ENCODE results near the gene ZNF799. TPM values are rescaled to one million over a fixed set of nuclear protein-coding genes. Genes with fewer than 3 reads are reported as not detected.

The ZNF799 gene
- total RNA-seq, 1 donor = 3.5 TPM

DNA sequence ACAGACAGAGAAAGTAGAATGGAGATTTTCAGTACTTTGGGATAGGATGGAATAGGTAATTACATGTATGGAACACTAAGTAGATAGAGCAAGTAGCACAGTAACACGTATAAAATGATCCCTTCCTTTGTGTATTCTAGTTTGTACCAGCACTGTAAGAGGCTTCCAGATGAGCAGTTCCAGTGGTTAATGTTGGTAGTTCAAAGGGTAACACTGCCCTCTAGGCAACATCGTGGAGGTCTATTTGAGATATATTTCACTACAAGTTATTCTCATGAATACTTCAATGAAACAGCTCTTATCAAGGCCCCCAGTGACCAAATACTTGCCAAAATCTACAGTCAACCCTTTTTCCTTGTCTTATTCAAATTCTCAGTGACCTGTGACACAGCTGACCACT lies 54.2 kb downstream of the ZNF799 start:
- TF ChIP-seq, protein P1, sequence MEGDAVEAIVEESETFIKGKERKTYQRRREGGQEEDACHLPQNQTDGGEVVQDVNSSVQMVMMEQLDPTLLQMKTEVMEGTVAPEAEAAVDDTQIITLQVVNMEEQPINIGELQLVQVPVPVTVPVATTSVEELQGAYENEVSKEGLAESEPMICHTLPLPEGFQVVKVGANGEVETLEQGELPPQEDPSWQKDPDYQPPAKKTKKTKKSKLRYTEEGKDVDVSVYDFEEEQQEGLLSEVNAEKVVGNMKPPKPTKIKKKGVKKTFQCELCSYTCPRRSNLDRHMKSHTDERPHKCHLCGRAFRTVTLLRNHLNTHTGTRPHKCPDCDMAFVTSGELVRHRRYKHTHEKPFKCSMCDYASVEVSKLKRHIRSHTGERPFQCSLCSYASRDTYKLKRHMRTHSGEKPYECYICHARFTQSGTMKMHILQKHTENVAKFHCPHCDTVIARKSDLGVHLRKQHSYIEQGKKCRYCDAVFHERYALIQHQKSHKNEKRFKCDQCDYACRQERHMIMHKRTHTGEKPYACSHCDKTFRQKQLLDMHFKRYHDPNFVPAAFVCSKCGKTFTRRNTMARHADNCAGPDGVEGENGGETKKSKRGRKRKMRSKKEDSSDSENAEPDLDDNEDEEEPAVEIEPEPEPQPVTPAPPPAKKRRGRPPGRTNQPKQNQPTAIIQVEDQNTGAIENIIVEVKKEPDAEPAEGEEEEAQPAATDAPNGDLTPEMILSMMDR (IDR thresholded peaks at IDR 0.05; ENCODE audit: insufficient read depth, low read depth, low read length) = no peak
- H3K4me3 ChIP-seq (ENCODE audit: low read depth, low read length) = no peak overlapping the region
- no peak for DNase-seq (ENCODE audit: low read depth)

DNA sequence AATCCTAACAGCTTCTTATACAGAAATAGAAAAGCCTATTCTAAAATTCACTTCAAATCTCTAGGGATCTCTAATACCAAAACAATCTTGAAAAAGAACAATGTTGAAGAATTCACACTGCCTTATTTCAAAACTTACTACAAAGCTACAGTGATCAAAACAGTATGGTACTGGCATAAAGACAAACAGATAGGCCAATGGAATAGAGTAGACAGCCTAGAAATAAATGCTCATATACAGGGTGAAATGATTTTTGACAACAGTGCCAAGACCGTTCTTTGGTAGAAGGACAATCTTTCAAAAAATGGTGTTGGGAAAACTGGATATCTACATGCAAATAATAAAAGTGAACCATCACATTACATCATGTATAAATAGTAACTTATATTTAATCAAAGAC lies 55.9 kb downstream of the ZNF799 start:
- no peak overlapping the region for H3K4me3 ChIP-seq (ENCODE audit: low read depth, low read length)
- no peak for DNase-seq (ENCODE audit: low read depth)
- TF ChIP-seq, protein P1 (IDR thresholded peaks at IDR 0.05; ENCODE audit: insufficient read depth, low read depth, low read length) = no peak

Small RNAs within 50 kb of the gene (small RNA-seq; reads per million reads assigned to genes)
- not detected for gene RPS29P23

Other genes starting within 250 kb of the ZNF799 start
- gene ZNF625, start 244.5 kb downstream of the ZNF799 start, total RNA-seq = 10.3 and 14.7 TPM in 2 replicates
- 5.2 and 8.2 TPM in 2 replicates for gene ZNF136, start 238.2 kb downstream of the ZNF799 start, total RNA-seq
- 5.2 and 5.5 TPM in 2 replicates for gene ZNF44, start 106.4 kb downstream of the ZNF799 start, total RNA-seq
- gene ZNF563, start 67.6 kb downstream of the ZNF799 start, total RNA-seq = 0.64 and 1.7 TPM in 2 replicates
- gene ZNF442, start 35.6 kb downstream of the ZNF799 start, total RNA-seq = 0.64 and 1.3 TPM in 2 replicates
- gene ZNF443, start 39.8 kb upstream of the ZNF799 start, total RNA-seq = 1.3 and 3.5 TPM in 2 replicates
- 1.9 and 3.0 TPM in 2 replicates for gene ZNF709, start 83.5 kb upstream of the ZNF799 start, total RNA-seq
- 6.0 and 6.4 TPM in 2 replicates for gene ZNF564, start 150.2 kb upstream of the ZNF799 start, total RNA-seq
- 5.2 and 7.8 TPM in 2 replicates for gene ZNF490, start 209.5 kb upstream of the ZNF799 start, total RNA-seq
- gene ZNF791, start 209.6 kb upstream of the ZNF799 start, total RNA-seq = 17.4 and 20.3 TPM in 2 replicates